NCI-H2107 treated with DMSO at 0.1 percent for 48 hours (cell line): ENCODE data around the gene TEX48.

Experiments used
- DNase-seq: peaks from one replicate; lab custom pipeline; 2025; ENCODE audit not compliant: unreplicated experiment; lab: John Stamatoyannopoulos, UW

Gene TEX48

GRCh38 chr9:114624677-114625076, 57.3 kb downstream of the TEX48 start:
- DNase-seq, result no peak

GRCh38 chr9:114621975-114622609, 59.9 kb downstream of the TEX48 start:
- no peak for DNase-seq

GRCh38 chr9:114621561-114621960, 60.4 kb downstream of the TEX48 start:
- no peak for DNase-seq

GRCh38 chr9:114619191-114619761, 62.7 kb downstream of the TEX48 start:
- DNase-seq, result no peak

GRCh38 chr9:114616684-114617520, 65.1 kb downstream of the TEX48 start:
- DNase-seq, result no peak
